ENCODE results near the gene MYCL.

MYCL gene

DNA sequence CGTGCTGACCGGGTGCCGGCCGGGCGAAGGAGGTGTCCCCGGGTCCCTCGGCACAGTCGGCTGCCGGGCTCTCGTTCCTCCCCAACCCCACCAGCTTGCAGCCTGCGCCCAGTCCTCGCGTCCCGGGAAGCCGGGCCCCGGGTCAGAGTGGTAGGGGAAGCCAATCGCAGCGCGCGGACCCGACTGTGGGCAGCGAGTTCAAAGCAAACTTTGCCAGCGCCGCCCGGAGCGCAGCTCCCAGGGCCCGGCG is 328 bp downstream of the MYCL start:
- H3K27ac ChIP-seq (ENCODE audit: extremely low read depth, low read depth, low read length), result peak overlapping the region; percentile 48; the same call in 1 of the 2 replicates
- TF ChIP-seq, protein P1, sequence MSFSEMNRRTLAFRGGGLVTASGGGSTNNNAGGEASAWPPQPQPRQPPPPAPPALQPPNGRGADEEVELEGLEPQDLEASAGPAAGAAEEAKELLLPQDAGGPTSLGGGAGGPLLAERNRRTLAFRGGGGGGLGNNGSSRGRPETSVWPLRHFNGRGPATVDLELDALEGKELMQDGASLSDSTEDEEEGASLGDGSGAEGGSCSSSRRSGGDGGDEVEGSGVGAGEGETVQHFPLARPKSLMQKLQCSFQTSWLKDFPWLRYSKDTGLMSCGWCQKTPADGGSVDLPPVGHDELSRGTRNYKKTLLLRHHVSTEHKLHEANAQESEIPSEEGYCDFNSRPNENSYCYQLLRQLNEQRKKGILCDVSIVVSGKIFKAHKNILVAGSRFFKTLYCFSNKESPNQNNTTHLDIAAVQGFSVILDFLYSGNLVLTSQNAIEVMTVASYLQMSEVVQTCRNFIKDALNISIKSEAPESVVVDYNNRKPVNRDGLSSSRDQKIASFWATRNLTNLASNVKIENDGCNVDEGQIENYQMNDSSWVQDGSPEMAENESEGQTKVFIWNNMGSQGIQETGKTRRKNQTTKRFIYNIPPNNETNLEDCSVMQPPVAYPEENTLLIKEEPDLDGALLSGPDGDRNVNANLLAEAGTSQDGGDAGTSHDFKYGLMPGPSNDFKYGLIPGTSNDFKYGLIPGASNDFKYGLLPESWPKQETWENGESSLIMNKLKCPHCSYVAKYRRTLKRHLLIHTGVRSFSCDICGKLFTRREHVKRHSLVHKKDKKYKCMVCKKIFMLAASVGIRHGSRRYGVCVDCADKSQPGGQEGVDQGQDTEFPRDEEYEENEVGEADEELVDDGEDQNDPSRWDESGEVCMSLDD (tag by site-specific recombination; IDR thresholded peaks at IDR 0.05), result 0 out of 2 replicates have a peak, but pooled peaks have one; percentile 4
- no peak for TF ChIP-seq HOXD13 (CRISPR knock-in tag; IDR thresholded peaks at IDR 0.05; ENCODE audit: borderline replicate concordance)
- peak; percentile 13; the same call in 1 of the 2 replicates for TF ChIP-seq ZNF223 (tag by site-specific recombination; IDR thresholded peaks at IDR 0.05)
- TF ChIP-seq, protein P2, sequence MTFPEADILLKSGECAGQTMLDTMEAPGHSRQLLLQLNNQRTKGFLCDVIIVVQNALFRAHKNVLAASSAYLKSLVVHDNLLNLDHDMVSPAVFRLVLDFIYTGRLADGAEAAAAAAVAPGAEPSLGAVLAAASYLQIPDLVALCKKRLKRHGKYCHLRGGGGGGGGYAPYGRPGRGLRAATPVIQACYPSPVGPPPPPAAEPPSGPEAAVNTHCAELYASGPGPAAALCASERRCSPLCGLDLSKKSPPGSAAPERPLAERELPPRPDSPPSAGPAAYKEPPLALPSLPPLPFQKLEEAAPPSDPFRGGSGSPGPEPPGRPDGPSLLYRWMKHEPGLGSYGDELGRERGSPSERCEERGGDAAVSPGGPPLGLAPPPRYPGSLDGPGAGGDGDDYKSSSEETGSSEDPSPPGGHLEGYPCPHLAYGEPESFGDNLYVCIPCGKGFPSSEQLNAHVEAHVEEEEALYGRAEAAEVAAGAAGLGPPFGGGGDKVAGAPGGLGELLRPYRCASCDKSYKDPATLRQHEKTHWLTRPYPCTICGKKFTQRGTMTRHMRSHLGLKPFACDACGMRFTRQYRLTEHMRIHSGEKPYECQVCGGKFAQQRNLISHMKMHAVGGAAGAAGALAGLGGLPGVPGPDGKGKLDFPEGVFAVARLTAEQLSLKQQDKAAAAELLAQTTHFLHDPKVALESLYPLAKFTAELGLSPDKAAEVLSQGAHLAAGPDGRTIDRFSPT (tag by site-specific recombination; IDR thresholded peaks at IDR 0.05), result 0 out of 2 replicates have a peak, but pooled peaks have one; percentile 19
- TF ChIP-seq ZIC2 (tag by site-specific recombination; IDR thresholded peaks at IDR 0.05), result peak; percentile 54; the same call in 1 of the 2 replicates
- TF ChIP-seq ZNF423 (tag by site-specific recombination; IDR thresholded peaks at IDR 0.05), result peak; percentile 43; the same call in 1 of the 2 replicates
- TF ChIP-seq ZSCAN18 (tag by site-specific recombination; IDR thresholded peaks at IDR 0.05), result no peak
- TF ChIP-seq, protein P3, sequence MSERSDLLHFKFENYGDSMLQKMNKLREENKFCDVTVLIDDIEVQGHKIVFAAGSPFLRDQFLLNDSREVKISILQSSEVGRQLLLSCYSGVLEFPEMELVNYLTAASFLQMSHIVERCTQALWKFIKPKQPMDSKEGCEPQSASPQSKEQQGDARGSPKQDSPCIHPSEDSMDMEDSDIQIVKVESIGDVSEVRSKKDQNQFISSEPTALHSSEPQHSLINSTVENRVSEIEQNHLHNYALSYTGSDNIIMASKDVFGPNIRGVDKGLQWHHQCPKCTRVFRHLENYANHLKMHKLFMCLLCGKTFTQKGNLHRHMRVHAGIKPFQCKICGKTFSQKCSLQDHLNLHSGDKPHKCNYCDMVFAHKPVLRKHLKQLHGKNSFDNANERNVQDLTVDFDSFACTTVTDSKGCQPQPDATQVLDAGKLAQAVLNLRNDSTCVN (tag by site-specific recombination; optimal IDR thresholded peaks at IDR 0.05), result peak; percentile 58
- TF ChIP-seq ZNF600 (tag by site-specific recombination; IDR thresholded peaks at IDR 0.05), result peak; percentile 58
- no peak for TF ChIP-seq ZNF629 (tag by site-specific recombination; IDR thresholded peaks at IDR 0.05)
- TF ChIP-seq ZNF558 (tag by site-specific recombination; IDR thresholded peaks at IDR 0.05), result no peak
- peak overlapping the region; percentile 73 for H3K4me3 ChIP-seq (ENCODE audit: low read depth, low read length)
- H3K9me3 ChIP-seq (ENCODE audit: control insufficient read depth, insufficient read depth, low read depth, low read length), result no peaks in the 10 kb centered on the region
- ChIA-PET CTCF (interaction anchor here (1.1 to 5.0 kb wide), 14 partner anchors 8 to 175 kb away, joined by 3 to 69 read pairs (median 8); no protein-coding TSS in a partner anchor), POLR2A (interaction anchor here (0.6 to 2.9 kb wide), 7 partner anchors 8 to 163 kb away, joined by 3 to 22 read pairs (median 4); partner anchors contain the start of genes CAP1, PPIE and TRIT1)
- no peaks in the 10 kb centered on the region for H3K36me3 ChIP-seq (ENCODE audit: control insufficient read depth in 2 of 2, insufficient read depth in 1 of 2, low read length in 2 of 2)
- H3K4me1 ChIP-seq (ENCODE audit: control insufficient read depth, insufficient read depth, low read length), result 0 out of 2 replicates have a peak, but pooled peaks cover 2% of the 10 kb centered on the region

DNA sequence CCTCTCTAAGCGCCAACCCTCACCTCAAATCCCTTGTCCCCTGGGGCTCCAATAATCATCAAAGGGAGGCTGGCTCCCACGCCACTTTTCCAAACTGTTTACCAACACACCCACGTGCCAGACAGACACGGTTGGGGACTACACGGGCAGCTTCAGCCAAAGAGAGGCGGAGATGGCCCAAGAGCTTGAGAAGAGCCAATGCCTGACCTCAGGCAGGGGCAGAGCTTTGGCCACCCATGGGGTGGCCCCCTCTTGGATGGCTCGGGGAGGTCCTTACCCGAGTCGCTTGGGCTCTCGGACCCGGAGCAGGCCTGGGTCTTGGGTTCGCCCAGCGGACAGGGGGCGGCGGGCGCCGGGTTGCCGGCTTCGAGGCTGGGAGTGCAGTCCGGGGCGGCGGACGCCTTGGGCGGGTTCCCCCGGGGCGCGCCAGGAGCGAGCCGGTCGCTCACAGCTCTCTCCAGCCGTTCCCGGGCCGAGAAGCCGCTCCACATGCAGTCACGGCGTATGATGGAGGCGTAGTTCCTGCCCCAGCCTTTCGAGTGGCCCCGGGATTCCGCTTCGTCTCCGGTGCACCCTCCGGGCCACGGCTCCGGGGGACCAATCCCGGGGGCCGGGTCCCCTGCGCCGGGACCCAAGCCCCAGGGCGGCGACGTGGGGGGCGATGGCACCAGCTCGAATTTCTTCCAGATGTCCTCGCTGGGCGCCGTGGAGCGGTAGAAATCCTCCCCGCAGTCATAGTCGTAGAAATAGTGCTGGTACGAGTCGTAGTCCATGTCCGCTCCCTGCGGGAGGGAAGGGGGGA is 854 bp downstream of the MYCL start:
- Histone ChIP-seq H3K27ac (ENCODE audit: extremely low read depth, low read depth, low read length) (peak overlapping the region; percentile 48; the same call in 1 of the 2 replicates), H3K4me1 (ENCODE audit: control insufficient read depth, insufficient read depth, low read length) (0 out of 2 replicates have a peak, but pooled peaks cover 2% of the 10 kb centered on the region), H3K36me3 (ENCODE audit: control insufficient read depth in 2 of 2, insufficient read depth in 1 of 2, low read length in 2 of 2) (no peaks in the 10 kb centered on the region), H3K4me3 (ENCODE audit: low read depth, low read length) (peak overlapping the region; percentile 73), H3K9me3 (ENCODE audit: control insufficient read depth, insufficient read depth, low read depth, low read length) (no peaks in the 10 kb centered on the region)
- CTCF ChIA-PET, result interaction anchor here (1.6 to 5.0 kb wide), 5 partner anchors 8 to 83 kb away, joined by 3 to 69 read pairs (median 13); no protein-coding TSS in a partner anchor
- POLR2A ChIA-PET, result interaction anchor here (1.1 to 2.9 kb wide), 5 partner anchors 8 to 162 kb away, joined by 3 to 22 read pairs (median 6); partner anchors contain the start of genes PPIE and TRIT1
- TF ChIP-seq, protein P4, sequence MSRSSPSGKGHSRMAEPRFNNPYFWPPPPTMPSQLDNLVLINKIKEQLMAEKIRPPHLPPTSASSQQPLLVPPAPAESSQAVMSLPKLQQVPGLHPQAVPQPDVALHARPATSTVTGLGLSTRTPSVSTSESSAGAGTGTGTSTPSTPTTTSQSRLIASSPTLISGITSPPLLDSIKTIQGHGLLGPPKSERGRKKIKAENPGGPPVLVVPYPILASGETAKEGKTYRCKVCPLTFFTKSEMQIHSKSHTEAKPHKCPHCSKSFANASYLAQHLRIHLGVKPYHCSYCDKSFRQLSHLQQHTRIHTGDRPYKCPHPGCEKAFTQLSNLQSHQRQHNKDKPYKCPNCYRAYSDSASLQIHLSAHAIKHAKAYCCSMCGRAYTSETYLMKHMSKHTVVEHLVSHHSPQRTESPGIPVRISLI (tag by site-specific recombination; IDR thresholded peaks at IDR 0.05), result no peak
- TF ChIP-seq ZNF510 (tag by site-specific recombination; IDR thresholded peaks at IDR 0.05; ENCODE audit: insufficient replicate concordance), result no peak
- TF ChIP-seq ZBTB20 (tag by site-specific recombination; IDR thresholded peaks at IDR 0.05), result peak; percentile 96
- TF ChIP-seq, protein P5, sequence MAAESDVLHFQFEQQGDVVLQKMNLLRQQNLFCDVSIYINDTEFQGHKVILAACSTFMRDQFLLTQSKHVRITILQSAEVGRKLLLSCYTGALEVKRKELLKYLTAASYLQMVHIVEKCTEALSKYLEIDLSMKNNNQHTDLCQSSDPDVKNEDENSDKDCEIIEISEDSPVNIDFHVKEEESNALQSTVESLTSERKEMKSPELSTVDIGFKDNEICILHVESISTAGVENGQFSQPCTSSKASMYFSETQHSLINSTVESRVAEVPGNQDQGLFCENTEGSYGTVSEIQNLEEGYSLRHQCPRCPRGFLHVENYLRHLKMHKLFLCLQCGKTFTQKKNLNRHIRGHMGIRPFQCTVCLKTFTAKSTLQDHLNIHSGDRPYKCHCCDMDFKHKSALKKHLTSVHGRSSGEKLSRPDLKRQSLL (tag by site-specific recombination; IDR thresholded peaks at IDR 0.05), result no peak
- no peak for TF ChIP-seq ZNF473 (tag by site-specific recombination; IDR thresholded peaks at IDR 0.05)
- TF ChIP-seq ZNF660 (tag by site-specific recombination; IDR thresholded peaks at IDR 0.05), result 0 out of 2 replicates have a peak, but pooled peaks have one; percentile 4
- TF ChIP-seq, protein P3 (tag by site-specific recombination; optimal IDR thresholded peaks at IDR 0.05), result peak; percentile 75
- TF ChIP-seq, protein P6, sequence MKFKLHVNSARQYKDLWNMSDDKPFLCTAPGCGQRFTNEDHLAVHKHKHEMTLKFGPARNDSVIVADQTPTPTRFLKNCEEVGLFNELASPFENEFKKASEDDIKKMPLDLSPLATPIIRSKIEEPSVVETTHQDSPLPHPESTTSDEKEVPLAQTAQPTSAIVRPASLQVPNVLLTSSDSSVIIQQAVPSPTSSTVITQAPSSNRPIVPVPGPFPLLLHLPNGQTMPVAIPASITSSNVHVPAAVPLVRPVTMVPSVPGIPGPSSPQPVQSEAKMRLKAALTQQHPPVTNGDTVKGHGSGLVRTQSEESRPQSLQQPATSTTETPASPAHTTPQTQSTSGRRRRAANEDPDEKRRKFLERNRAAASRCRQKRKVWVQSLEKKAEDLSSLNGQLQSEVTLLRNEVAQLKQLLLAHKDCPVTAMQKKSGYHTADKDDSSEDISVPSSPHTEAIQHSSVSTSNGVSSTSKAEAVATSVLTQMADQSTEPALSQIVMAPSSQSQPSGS (tag by site-specific recombination; IDR thresholded peaks at IDR 0.05; ENCODE audit: low read depth), result no peak
- TF ChIP-seq ZEB2 (tag by site-specific recombination; IDR thresholded peaks at IDR 0.05), result peak; percentile 56; the same call in 1 of the 2 replicates

All from HEK293 (cell line).